AG04449 (cell line): Measurements from ENCODE around the gene NKPD1.

Source experiments
- CTCF ChIA-PET: fragments of 350-600 bp; formaldehyde crosslinking; extraction: SDS; loops from one replicate; lab custom pipeline; 2021; ENCODE audit warnings: antibody characterized with exemption; lab: Yijun Ruan, JAX
- POLR2A ChIA-PET: fragments of 400-600, 350-600 bp; formaldehyde crosslinking; extraction: SDS; loops from one replicate; lab custom pipeline; 2020; ENCODE audit warnings: antibody characterized with exemption, inconsistent platforms; lab: Yijun Ruan, JAX
- DNase-seq: peaks from one replicate; pipeline ENCODE4 v3.0.0-alpha.2; 2010; ENCODE audit warnings: low read depth, low spot score
- H3K4me3 ChIP-seq: 2 replicates; pipeline ENCODE4 v1.5.1; 2011; ENCODE audit warnings: low read depth, mild to moderate bottlenecking, control low read depth, low read length
- TF ChIP-seq, protein P1 (sequence below): IDR thresholded peaks from one replicate; pipeline ENCODE4 v1.5.1; 2011; ENCODE audit warnings: mild to moderate bottlenecking, moderate library complexity, low read length, control low read depth, inconsistent platforms; ENCODE audit not compliant: insufficient read depth; ENCODE audit errors: missing control alignments

NKPD1 gene

DNA sequence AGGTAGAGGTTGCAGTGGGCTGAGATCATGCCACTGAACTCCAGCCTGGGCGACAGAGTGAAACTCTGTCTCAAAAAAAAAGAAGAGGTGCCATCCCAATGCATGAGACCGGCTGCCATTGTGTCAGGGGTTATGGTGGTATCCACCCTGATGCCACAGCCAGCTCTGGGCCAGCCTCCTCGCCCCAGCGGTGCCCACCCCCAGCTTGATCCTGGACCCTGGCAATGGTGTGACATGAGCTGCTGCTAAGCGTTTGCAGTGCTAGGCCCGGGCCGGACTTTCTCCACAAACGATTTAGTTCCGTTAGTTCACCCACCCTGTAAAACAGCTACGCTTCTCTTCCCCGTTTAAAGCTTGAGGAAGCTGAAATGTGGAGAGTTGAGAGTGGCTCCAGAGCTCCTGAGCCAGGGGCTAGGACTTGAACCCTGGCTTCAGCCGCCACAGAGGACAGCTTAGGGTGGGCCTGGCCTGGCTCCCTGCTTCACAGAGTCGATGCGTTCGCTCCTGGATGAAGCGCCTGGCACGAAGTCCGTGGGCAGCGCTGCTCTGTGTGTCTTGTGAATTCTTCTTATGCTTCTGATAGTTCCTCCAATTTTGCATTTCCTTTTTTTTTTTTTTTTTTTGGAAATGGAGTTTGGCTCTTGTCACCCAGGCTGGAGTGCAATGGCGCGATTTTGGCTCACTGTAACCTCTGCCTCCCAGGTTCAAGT, 25.5 kb downstream of the NKPD1 start:
- ChIA-PET POLR2A (interaction anchor here (0.5 kb wide), 1 partner anchor 55 kb away, joined by 3 read pairs; no protein-coding TSS in a partner anchor), CTCF (interaction anchor here (1.0 to 5.3 kb wide), 3 partner anchors 10 to 112 kb away, joined by 3 to 50 read pairs (median 4); no protein-coding TSS in a partner anchor)

DNA sequence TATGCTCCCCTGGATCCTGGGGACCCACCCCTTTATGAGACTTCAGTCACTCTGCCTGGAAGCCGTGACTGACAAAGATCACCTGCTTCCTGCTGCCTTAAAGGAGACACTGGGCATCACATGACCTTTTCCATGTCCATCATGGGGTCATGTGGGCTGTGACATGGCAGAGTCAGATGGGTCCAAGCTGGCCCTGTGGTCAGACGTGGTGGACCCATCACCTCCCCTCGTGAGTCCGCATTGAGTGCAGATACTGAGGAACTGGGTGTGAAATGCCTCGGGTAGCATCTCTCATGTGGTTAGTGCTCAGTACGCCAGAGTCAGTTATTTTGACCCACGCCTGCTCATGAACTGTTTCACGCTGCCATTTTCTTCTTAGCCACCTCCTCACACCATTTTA, 27.1 kb downstream of the NKPD1 start:
- ChIA-PET CTCF (interaction anchor here (1.0 to 5.3 kb wide), 3 partner anchors 8 to 30 kb away, joined by 3 to 50 read pairs (median 3); no protein-coding TSS in a partner anchor), POLR2A (no interaction called here)
- TF ChIP-seq, protein P1, sequence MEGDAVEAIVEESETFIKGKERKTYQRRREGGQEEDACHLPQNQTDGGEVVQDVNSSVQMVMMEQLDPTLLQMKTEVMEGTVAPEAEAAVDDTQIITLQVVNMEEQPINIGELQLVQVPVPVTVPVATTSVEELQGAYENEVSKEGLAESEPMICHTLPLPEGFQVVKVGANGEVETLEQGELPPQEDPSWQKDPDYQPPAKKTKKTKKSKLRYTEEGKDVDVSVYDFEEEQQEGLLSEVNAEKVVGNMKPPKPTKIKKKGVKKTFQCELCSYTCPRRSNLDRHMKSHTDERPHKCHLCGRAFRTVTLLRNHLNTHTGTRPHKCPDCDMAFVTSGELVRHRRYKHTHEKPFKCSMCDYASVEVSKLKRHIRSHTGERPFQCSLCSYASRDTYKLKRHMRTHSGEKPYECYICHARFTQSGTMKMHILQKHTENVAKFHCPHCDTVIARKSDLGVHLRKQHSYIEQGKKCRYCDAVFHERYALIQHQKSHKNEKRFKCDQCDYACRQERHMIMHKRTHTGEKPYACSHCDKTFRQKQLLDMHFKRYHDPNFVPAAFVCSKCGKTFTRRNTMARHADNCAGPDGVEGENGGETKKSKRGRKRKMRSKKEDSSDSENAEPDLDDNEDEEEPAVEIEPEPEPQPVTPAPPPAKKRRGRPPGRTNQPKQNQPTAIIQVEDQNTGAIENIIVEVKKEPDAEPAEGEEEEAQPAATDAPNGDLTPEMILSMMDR = no peak
- H3K4me3 ChIP-seq = no peak overlapping the region
- DNase-seq = no peak

More for the DNA sequence above, 25.5 kb downstream of the NKPD1 start:
- DNase-seq = no peak
- H3K4me3 ChIP-seq = no peak overlapping the region
- TF ChIP-seq, protein P1 = no peak

- DNase-seq = no peak
- ChIA-PET CTCF (interaction anchor here (0.7 to 1.6 kb wide), 7 partner anchors 12 to 206 kb away, joined by 3 read pairs; partner anchors contain the start of gene PPP1R37), POLR2A (no interaction called here)
- H3K4me3 ChIP-seq = no peak overlapping the region
- TF ChIP-seq, protein P1 = peak; percentile 40
These were observed 29.7 kb downstream of the NKPD1 start for GRCh38 chr19:45130888-45131615.

DNA sequence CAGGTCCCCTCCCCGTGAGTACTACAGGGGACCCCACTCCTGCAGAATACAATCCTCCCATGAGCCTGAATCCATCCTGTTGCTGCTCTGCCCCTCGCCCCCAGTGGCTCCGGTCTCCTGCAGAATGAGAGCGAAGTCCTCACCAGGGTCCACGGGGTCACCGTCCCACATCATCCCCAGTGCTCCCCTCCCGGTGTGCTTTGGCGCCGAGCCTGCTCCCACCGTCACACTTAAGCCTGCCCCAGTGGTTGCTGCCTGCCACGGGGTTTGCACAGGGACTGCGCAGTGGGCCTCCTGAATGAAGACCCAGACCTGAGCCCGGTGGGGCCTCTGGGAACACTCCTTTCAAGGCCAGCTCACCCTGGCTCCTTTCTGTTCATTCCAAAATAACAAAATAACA, 30.5 kb downstream of the NKPD1 start:
- ChIA-PET POLR2A (no interaction called here), CTCF (interaction anchor here (1.0 to 1.6 kb wide), 2 partner anchors 27 to 30 kb away, joined by 3 read pairs; no protein-coding TSS in a partner anchor)
- H3K4me3 ChIP-seq = no peak overlapping the region
- TF ChIP-seq, protein P1 = no peak
- DNase-seq = no peak

- ChIA-PET POLR2A (no interaction called here), CTCF (interaction anchor here (1.1 to 1.3 kb wide), 2 partner anchors 11 to 14 kb away, joined by 3 read pairs; no protein-coding TSS in a partner anchor)
- DNase-seq = no peak
- TF ChIP-seq, protein P1 = no peak
- no peak overlapping the region for H3K4me3 ChIP-seq
These were observed 32.0 kb downstream of the NKPD1 start for GRCh38 chr19:45128806-45129205.

- no peak overlapping the region for H3K4me3 ChIP-seq
- CTCF ChIA-PET = interaction anchor here (1.1 to 1.3 kb wide), 2 partner anchors 10 to 15 kb away, joined by 3 read pairs; no protein-coding TSS in a partner anchor
- POLR2A ChIA-PET = no interaction called here
- no peak for DNase-seq
- TF ChIP-seq, protein P1 = no peak
These were observed 32.6 kb downstream of the NKPD1 start for GRCh38 chr19:45128146-45128545.
